ENCODE measurements around the gene CASR.

Gene CASR

GRCh38 chr3:122260206-122260605 lies 76.7 kb downstream of the CASR start:
- H3K27ac ChIP-seq (ENCODE audit: low read depth, low read length, severe bottlenecking) = no peak overlapping the region
- H3K36me3 ChIP-seq (ENCODE audit: control insufficient read depth, insufficient read depth, low read length) = no peaks in the 10 kb centered on the region
- no peak overlapping the region for H3K4me3 ChIP-seq (ENCODE audit: extremely low read depth, insufficient read depth, low read length, poor library complexity, severe bottlenecking)
- WGBS, 2 experiments (ENCODE audit: insufficient coverage in 2 of 2) = 83 to 100% methylated on average over 1 to 2 of the region's 2 CpGs
- H3K9me3 ChIP-seq (ENCODE audit: control insufficient read depth, low read length) = no peaks in the 10 kb centered on the region
- H3K4me1 ChIP-seq (ENCODE audit: control insufficient read depth, insufficient read depth, low read length, poor library complexity, severe bottlenecking) = no peaks in the 10 kb centered on the region

DNA sequence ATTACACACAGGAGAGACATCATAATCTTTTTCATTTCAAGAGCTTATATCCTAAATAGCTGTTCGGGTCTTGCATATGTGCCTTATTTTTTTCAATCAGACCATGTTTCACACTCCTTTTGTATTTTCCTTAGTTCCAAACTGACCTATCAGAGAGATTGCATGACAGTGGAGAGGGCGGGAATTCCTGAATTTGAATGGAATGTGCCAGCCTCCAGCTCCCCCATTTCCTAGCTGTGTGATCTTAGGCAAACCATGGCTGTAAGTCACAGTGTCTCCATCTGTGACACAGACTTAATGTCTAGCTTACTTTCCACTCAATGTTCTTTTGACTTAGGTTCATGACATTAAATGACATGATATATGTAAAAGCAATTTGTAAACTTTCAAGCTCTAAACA lies 79.6 kb downstream of the CASR start:
- Histone ChIP-seq H3K4me3 (ENCODE audit: extremely low read depth, insufficient read depth, low read length, poor library complexity, severe bottlenecking) (no peak overlapping the region), H3K27ac (ENCODE audit: low read depth, low read length, severe bottlenecking) (no peak overlapping the region), H3K36me3 (ENCODE audit: control insufficient read depth, insufficient read depth, low read length) (no peaks in the 10 kb centered on the region), H3K4me1 (ENCODE audit: control insufficient read depth, insufficient read depth, low read length, poor library complexity, severe bottlenecking) (peaks cover 7% of the 10 kb centered on the region), H3K9me3 (ENCODE audit: control insufficient read depth, low read length) (no peaks in the 10 kb centered on the region)
- no CpG with 5 or more reads among the region's 2 CpGs for WGBS, 2 experiments (ENCODE audit: insufficient coverage in 2 of 2)

DNA sequence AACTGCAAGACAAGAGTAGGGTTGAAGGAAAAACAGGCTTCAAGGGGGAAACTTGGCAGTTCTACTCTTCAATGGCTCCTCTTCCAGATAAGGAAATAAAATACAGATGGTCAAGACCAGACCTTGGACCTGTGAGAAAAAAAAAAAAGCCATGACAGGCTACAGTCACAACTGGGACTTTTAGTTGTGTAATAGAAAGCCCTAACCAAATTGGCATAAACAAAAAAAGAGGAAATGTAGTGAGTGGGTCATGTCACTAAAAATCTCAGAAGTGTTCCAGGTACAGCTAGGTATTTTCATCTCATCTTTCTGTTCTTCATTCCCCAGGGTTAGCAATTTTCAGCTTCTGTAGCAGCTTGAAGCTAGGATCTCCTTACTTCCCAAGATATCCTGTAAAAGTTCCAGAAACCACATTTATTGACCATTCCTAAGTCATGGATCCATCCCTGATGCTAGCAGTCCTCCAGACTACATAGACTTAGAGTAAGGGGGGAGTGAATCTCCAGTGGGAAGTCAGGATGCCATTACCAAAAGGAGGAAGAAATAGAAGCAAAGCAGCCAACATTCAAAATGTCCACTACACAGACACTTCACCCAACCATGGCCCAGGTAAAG lies 80.6 kb downstream of the CASR start:
- H3K4me3 ChIP-seq (ENCODE audit: extremely low read depth, insufficient read depth, low read length, poor library complexity, severe bottlenecking) = no peak overlapping the region
- no peaks in the 10 kb centered on the region for H3K36me3 ChIP-seq (ENCODE audit: control insufficient read depth, insufficient read depth, low read length)
- H3K27ac ChIP-seq (ENCODE audit: low read depth, low read length, severe bottlenecking) = no peak overlapping the region
- no peaks in the 10 kb centered on the region for H3K9me3 ChIP-seq (ENCODE audit: control insufficient read depth, low read length)
- H3K4me1 ChIP-seq (ENCODE audit: control insufficient read depth, insufficient read depth, low read length, poor library complexity, severe bottlenecking) = peaks cover 7% of the 10 kb centered on the region

DNA sequence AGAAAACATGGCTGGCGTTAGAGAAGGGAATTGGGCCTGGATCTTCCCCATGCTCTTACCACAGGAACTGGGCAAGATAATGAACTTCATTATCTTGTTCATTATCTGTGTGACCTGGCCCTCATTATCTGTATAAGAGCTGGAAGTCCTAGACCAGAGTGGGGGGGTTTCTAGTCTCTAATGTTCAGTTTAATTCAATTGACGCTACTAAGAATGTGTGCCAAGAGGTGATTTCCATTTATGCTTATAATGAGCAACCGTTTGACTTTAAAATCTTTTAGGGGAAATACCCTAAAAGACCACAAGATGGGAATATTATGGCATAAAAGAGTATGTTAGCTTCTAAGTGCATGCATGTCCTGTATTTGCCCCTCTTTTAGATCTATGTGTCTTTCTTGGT lies 82.5 kb downstream of the CASR start:
- 93 to 100% methylated on average over 1 to 3 of the region's 3 CpGs for WGBS, 2 experiments (ENCODE audit: insufficient coverage in 2 of 2)
- H3K27ac ChIP-seq (ENCODE audit: low read depth, low read length, severe bottlenecking) = no peak overlapping the region
- H3K4me3 ChIP-seq (ENCODE audit: extremely low read depth, insufficient read depth, low read length, poor library complexity, severe bottlenecking) = no peak overlapping the region

GRCh38 chr3:122268257-122269024 lies 85.0 kb downstream of the CASR start:
- H3K27ac ChIP-seq (ENCODE audit: low read depth, low read length, severe bottlenecking) = no peak overlapping the region
- H3K4me3 ChIP-seq (ENCODE audit: extremely low read depth, insufficient read depth, low read length, poor library complexity, severe bottlenecking) = no peak overlapping the region
- no peaks in the 10 kb centered on the region for H3K36me3 ChIP-seq (ENCODE audit: control insufficient read depth, insufficient read depth, low read length)
- peaks cover 7% of the 10 kb centered on the region for H3K4me1 ChIP-seq (ENCODE audit: control insufficient read depth, insufficient read depth, low read length, poor library complexity, severe bottlenecking)
- no CpG with 5 or more reads among the region's 1 CpG for WGBS, 2 experiments (ENCODE audit: insufficient coverage in 2 of 2)
- no peaks in the 10 kb centered on the region for H3K9me3 ChIP-seq (ENCODE audit: control insufficient read depth, low read length)

More for the DNA sequence above, 82.5 kb downstream of the CASR start:
- H3K9me3 ChIP-seq (ENCODE audit: control insufficient read depth, low read length) = no peaks in the 10 kb centered on the region
- H3K4me1 ChIP-seq (ENCODE audit: control insufficient read depth, insufficient read depth, low read length, poor library complexity, severe bottlenecking) = peaks cover 7% of the 10 kb centered on the region
- H3K36me3 ChIP-seq (ENCODE audit: control insufficient read depth, insufficient read depth, low read length) = no peaks in the 10 kb centered on the region

DNA sequence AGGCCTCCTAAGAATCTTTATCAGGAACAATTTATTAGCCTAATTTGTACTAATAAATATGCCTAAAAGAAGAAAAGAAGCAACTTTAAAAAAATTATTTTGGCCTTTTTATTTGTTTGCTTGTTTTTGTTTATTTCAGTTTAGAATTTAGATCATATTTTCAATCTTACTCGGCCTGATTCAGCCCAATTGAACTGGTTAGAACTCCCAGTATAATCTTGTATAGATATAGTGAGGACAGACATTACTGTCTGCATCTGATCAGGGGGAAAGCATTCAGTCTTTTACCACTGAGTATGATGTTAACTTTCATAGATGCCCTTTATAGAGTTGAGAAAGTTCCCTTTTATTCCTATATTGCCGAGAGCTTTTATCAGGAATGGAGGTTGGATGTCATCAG lies 85.6 kb downstream of the CASR start:
- Histone ChIP-seq H3K4me3 (ENCODE audit: extremely low read depth, insufficient read depth, low read length, poor library complexity, severe bottlenecking) (no peak overlapping the region), H3K4me1 (ENCODE audit: control insufficient read depth, insufficient read depth, low read length, poor library complexity, severe bottlenecking) (peaks cover 7% of the 10 kb centered on the region), H3K27ac (ENCODE audit: low read depth, low read length, severe bottlenecking) (no peak overlapping the region), H3K9me3 (ENCODE audit: control insufficient read depth, low read length) (no peaks in the 10 kb centered on the region), H3K36me3 (ENCODE audit: control insufficient read depth, insufficient read depth, low read length) (no peaks in the 10 kb centered on the region)
- 100% methylated on average over 1 of the region's 2 CpGs; no CpG with 5 or more reads in 1 of the 2 experiments for WGBS, 2 experiments (ENCODE audit: insufficient coverage in 2 of 2)

- WGBS, 2 experiments (ENCODE audit: insufficient coverage in 2 of 2) = 76 to 82% methylated on average over 3 of the region's 3 CpGs
- Histone ChIP-seq H3K36me3 (ENCODE audit: control insufficient read depth, insufficient read depth, low read length) (no peaks in the 10 kb centered on the region), H3K9me3 (ENCODE audit: control insufficient read depth, low read length) (no peaks in the 10 kb centered on the region), H3K27ac (ENCODE audit: low read depth, low read length, severe bottlenecking) (no peak overlapping the region), H3K4me1 (ENCODE audit: control insufficient read depth, insufficient read depth, low read length, poor library complexity, severe bottlenecking) (peaks cover 2% of the 10 kb centered on the region), H3K4me3 (ENCODE audit: extremely low read depth, insufficient read depth, low read length, poor library complexity, severe bottlenecking) (no peak overlapping the region)
These were observed 87.9 kb downstream of the CASR start for GRCh38 chr3:122271246-122271898.

GRCh38 chr3:122272879-122273278 lies 89.4 kb downstream of the CASR start:
- Histone ChIP-seq H3K4me3 (ENCODE audit: extremely low read depth, insufficient read depth, low read length, poor library complexity, severe bottlenecking) (no peak overlapping the region), H3K27ac (ENCODE audit: low read depth, low read length, severe bottlenecking) (no peak overlapping the region), H3K4me1 (ENCODE audit: control insufficient read depth, insufficient read depth, low read length, poor library complexity, severe bottlenecking) (no peaks in the 10 kb centered on the region), H3K36me3 (ENCODE audit: control insufficient read depth, insufficient read depth, low read length) (no peaks in the 10 kb centered on the region), H3K9me3 (ENCODE audit: control insufficient read depth, low read length) (no peaks in the 10 kb centered on the region)

GRCh38 chr3:122273498-122273897 lies 90.0 kb downstream of the CASR start:
- Histone ChIP-seq H3K4me1 (ENCODE audit: control insufficient read depth, insufficient read depth, low read length, poor library complexity, severe bottlenecking) (no peaks in the 10 kb centered on the region), H3K36me3 (ENCODE audit: control insufficient read depth, insufficient read depth, low read length) (no peaks in the 10 kb centered on the region), H3K9me3 (ENCODE audit: control insufficient read depth, low read length) (no peaks in the 10 kb centered on the region), H3K4me3 (ENCODE audit: extremely low read depth, insufficient read depth, low read length, poor library complexity, severe bottlenecking) (no peak overlapping the region), H3K27ac (ENCODE audit: low read depth, low read length, severe bottlenecking) (no peak overlapping the region)
- 90 to 93% methylated on average over 2 of the region's 2 CpGs for WGBS, 2 experiments (ENCODE audit: insufficient coverage in 2 of 2)

DNA sequence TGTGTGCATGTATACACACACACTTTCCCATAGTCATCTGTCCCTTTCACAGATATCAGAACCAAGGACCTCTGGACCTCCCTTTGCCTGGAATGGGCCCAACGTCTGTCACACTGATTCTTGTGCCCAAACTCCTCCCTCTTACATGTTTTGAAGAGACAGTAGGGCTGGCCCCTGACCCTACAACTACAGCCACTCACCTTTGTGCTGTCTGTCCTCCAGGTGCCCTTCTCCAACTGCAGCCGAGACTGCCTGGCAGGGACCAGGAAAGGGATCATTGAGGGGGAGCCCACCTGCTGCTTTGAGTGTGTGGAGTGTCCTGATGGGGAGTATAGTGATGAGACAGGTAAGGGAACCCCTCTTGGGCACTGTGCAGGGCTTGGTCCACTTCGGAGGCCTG lies 98.4 kb downstream of the CASR start:
- 61 to 74% methylated on average over 2 to 3 of the region's 3 CpGs for WGBS, 2 experiments (ENCODE audit: insufficient coverage in 2 of 2)
- no peaks in the 10 kb centered on the region for H3K9me3 ChIP-seq (ENCODE audit: control insufficient read depth, low read length)
- no peaks in the 10 kb centered on the region for H3K4me1 ChIP-seq (ENCODE audit: control insufficient read depth, insufficient read depth, low read length, poor library complexity, severe bottlenecking)
- no peaks in the 10 kb centered on the region for H3K36me3 ChIP-seq (ENCODE audit: control insufficient read depth, insufficient read depth, low read length)
- no peak overlapping the region for H3K27ac ChIP-seq (ENCODE audit: low read depth, low read length, severe bottlenecking)
- H3K4me3 ChIP-seq (ENCODE audit: extremely low read depth, insufficient read depth, low read length, poor library complexity, severe bottlenecking) = no peak overlapping the region
